OCI-LY7 (cell line): ENCODE data around the gene HIF1AN. TPM values are rescaled to one million over a fixed set of nuclear protein-coding genes. Genes with fewer than 3 reads are reported as not detected.

Experiments used
- BruUV-seq: library from RNA; stranded (reverse); fragments of 400-500 nt; replicated peaks from 2 replicates; lab custom pipeline; 2021; lab: Mats Ljungman, UMichigan
- CTCF ChIA-PET: fragments of 300-600 bp; sonication (Branson Sonifier 250); formaldehyde crosslinking; loops from one replicate; lab custom pipeline; 2022; ENCODE audit warnings: antibody characterized with exemption; ENCODE audit not compliant: unreplicated experiment; lab: Charles Lee
- POLR2A ChIA-PET: fragments of 300-600 bp; sonication (Branson Sonifier 250); formaldehyde crosslinking; loops from one replicate; lab custom pipeline; 2022; ENCODE audit warnings: antibody characterized with exemption; lab: Charles Lee
- DNase-seq: peaks from one replicate; pipeline ENCODE4 v3.0.0-alpha.2; 2015; ENCODE audit warnings: low spot score
- H2AFZ ChIP-seq: fragments of 200-600 bp; sonication (generic), shearing (Covaris generic); 2 replicates; pipeline ENCODE4 v1.6.1; 2014; ENCODE audit warnings: mild to moderate bottlenecking, antibody characterized with exemption, low read length, moderate library complexity
- H3K27ac ChIP-seq: fragments of 200-600 bp; sonication (generic); 2 replicates; pipeline ENCODE4 v1.5.1; 2014; ENCODE audit warnings: mixed run types, low read depth, mild to moderate bottlenecking, moderate library complexity, low read length, inconsistent platforms; ENCODE audit not compliant: poor library complexity, severe bottlenecking
- H3K36me3 ChIP-seq: fragments of 200-600 bp; sonication (generic); 2 replicates; pipeline ENCODE4 v1.6.1; 2014; ENCODE audit warnings: mild to moderate bottlenecking, antibody characterized with exemption, low read length, moderate library complexity, mixed read lengths; ENCODE audit not compliant: insufficient read depth
- H3K4me1 ChIP-seq: fragments of 200-600 bp; sonication (generic); 2 replicates; pipeline ENCODE4 v1.5.1; 2014; ENCODE audit warnings: mild to moderate bottlenecking, low read length; ENCODE audit not compliant: insufficient read depth, poor library complexity, severe bottlenecking
- H3K4me2 ChIP-seq: fragments of 200-600 bp; sonication (generic); 2 replicates; pipeline ENCODE4 v1.6.1; 2014; ENCODE audit warnings: mild to moderate bottlenecking, low read length
- H3K4me3 ChIP-seq: fragments of 200-600 bp; sonication (generic); 2 replicates; pipeline ENCODE4 v1.5.1; 2014; ENCODE audit warnings: mild to moderate bottlenecking, low read depth, low read length; ENCODE audit not compliant: poor library complexity, severe bottlenecking
- H3K79me2 ChIP-seq: fragments of 200-600 bp; sonication (generic); 2 replicates; pipeline ENCODE4 v1.6.1; 2016; ENCODE audit warnings: low read depth, mild to moderate bottlenecking, low read length, moderate library complexity, mixed read lengths; ENCODE audit not compliant: insufficient read depth
- H3K9me2 ChIP-seq: fragments of 200-600 bp; sonication (generic); 2 replicates; pipeline ENCODE4 v1.6.1; 2016; ENCODE audit warnings: mild to moderate bottlenecking, low read length, mixed read lengths; ENCODE audit not compliant: insufficient read depth
- H3K9me3 ChIP-seq: fragments of 200-600 bp; sonication (generic); 2 replicates; pipeline ENCODE4 v1.6.1; 2014; ENCODE audit warnings: mild to moderate bottlenecking, mixed run types, low read length, mixed read lengths
- H4K20me1 ChIP-seq: fragments of 200-600 bp; sonication (generic); 2 replicates; pipeline ENCODE4 v1.6.1; 2014; ENCODE audit warnings: mild to moderate bottlenecking, antibody characterized with exemption, low read length, moderate library complexity, mixed read lengths; ENCODE audit not compliant: insufficient read depth
- EZH2phosphoT487 ChIP-seq: fragments of 200-600 bp; sonication (generic); IDR thresholded peaks from 2 replicates; pipeline ENCODE4 v1.6.1; 2018; ENCODE audit warnings: low read depth, borderline replicate concordance, mild to moderate bottlenecking, mixed run types, antibody characterized with exemption, low read length, moderate library complexity, mixed read lengths
- intact Hi-C: fragments of 100-400 bp; cut with micrococcal nuclease; formaldehyde crosslinking; loops from one replicate; pipeline ENCODE4 v1.10.0; 2022; ENCODE audit not compliant: unreplicated experiment
- total RNA-seq, 2 experiments: library from RNA; depleted of rRNA in 1 of 2; stranded (reverse); fragments of >200 nt in 1 of 2; shearing (Covaris generic) in 1 of 2; gene quantifications; 2 replicates each; pipeline ENCODE4 v1.2.3, GENCODE V29; 2014 to 2022
- TF ChIP-seq, protein P1 (sequence below): fragments of 200-600 bp; sonication (generic); conservative IDR thresholded peaks from 2 replicates; pipeline ENCODE4 v1.5.1; 2014; ENCODE audit warnings: mild to moderate bottlenecking, antibody characterized with exemption, low read length, moderate library complexity, mixed read lengths

The HIF1AN gene
- total RNA-seq, 2 experiments from 2014 or later = 10.6 to 44.6 TPM

DNA sequence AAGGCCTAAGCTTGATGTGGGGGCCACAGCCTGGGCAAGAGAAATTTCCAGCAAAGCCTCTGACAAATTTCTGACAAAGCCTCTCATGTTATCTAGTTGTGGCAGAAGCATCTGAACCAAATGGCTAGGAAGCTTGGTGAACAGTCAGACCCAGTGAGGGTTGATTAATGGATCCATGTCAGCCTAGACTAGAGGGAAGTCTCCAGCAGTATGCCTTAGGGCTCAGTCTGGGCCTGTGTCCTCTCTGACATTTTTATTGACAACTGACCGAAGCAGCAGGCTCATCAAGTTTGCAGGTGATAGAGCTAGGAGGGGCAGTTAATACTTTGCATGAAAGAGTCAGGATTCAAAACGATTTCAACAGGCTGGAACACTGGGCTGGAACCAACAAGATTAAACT is 25.3 kb downstream of the HIF1AN start:
- H3K4me1 ChIP-seq = no peaks in the 10 kb centered on the region
- ChIA-PET POLR2A (no interaction called here), CTCF (no interaction called here)
- intact Hi-C loops = loop anchor here (10.0 kb wide), 1 partner anchor 314 kb away; no protein-coding TSS in a partner anchor
- TF ChIP-seq, protein P1, sequence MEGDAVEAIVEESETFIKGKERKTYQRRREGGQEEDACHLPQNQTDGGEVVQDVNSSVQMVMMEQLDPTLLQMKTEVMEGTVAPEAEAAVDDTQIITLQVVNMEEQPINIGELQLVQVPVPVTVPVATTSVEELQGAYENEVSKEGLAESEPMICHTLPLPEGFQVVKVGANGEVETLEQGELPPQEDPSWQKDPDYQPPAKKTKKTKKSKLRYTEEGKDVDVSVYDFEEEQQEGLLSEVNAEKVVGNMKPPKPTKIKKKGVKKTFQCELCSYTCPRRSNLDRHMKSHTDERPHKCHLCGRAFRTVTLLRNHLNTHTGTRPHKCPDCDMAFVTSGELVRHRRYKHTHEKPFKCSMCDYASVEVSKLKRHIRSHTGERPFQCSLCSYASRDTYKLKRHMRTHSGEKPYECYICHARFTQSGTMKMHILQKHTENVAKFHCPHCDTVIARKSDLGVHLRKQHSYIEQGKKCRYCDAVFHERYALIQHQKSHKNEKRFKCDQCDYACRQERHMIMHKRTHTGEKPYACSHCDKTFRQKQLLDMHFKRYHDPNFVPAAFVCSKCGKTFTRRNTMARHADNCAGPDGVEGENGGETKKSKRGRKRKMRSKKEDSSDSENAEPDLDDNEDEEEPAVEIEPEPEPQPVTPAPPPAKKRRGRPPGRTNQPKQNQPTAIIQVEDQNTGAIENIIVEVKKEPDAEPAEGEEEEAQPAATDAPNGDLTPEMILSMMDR = no peak
- TF ChIP-seq EZH2phosphoT487 = no peak
- DNase-seq = no peak
- no peaks in the 10 kb centered on the region for H4K20me1 ChIP-seq
- H3K9me2 ChIP-seq = no peaks in the 10 kb centered on the region
- no TSS peak for BruUV-seq
- no peak overlapping the region for H3K27ac ChIP-seq
- no peaks in the 10 kb centered on the region for H3K79me2 ChIP-seq
- H3K4me3 ChIP-seq = no peak overlapping the region
- no peaks in the 10 kb centered on the region; the same call in 1 of the 2 replicates for H3K36me3 ChIP-seq
- no peaks in the 10 kb centered on the region for H3K9me3 ChIP-seq
- H3K4me2 ChIP-seq = no peak overlapping the region
- H2AFZ ChIP-seq = no peak overlapping the region

DNA sequence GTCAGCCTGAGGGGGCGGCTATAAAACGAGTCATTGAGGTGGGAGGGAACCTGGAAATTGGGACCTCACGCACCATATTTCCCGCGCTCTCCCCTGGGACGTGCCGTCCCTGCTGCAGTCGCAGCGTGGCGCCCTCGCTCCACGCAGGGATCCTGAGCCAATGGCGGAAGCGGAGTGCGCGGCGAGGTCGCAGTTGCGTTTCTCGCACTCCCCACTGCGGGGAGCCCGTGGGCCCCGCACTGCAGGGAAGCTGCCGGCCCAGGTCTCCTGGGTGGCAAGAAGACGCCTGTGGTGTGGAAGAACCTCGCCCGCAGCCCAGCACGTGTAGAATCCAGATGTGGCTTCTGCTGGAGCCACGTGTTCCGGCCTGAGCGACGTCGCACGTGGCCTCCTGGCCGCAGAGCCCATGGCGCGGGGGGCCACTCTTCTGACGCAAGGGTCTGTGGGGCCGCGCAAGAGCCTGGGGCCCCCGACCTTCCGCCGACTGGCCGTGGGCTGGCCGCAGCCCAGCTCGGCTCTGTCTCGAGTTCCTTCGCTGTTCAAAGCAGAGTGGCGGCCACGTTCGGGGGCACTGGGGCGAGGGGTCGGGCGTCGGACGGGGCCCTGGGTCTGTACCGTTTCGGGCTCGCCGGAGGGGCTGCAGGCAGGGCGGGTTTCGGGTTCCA is 26.4 kb downstream of the HIF1AN start:
- TF ChIP-seq, protein P1 = peak; percentile 44
- no peak for TF ChIP-seq EZH2phosphoT487
- Histone ChIP-seq H3K9me2 (no peaks in the 10 kb centered on the region), H3K36me3 (no peaks in the 10 kb centered on the region; the same call in 1 of the 2 replicates), H2AFZ (no peak overlapping the region), H3K79me2 (no peaks in the 10 kb centered on the region), H4K20me1 (no peaks in the 10 kb centered on the region), H3K4me1 (no peaks in the 10 kb centered on the region), H3K27ac (no peak overlapping the region), H3K4me2 (no peak overlapping the region), H3K9me3 (no peaks in the 10 kb centered on the region), H3K4me3 (no peak overlapping the region)
- POLR2A ChIA-PET = no interaction called here
- CTCF ChIA-PET = no interaction called here
- intact Hi-C loops = loop anchor here (10.0 kb wide), 1 partner anchor 313 kb away; no protein-coding TSS in a partner anchor
- DNase-seq = no peak
- BruUV-seq = no TSS peak
